DND-41 (cell line): Measurements from ENCODE around the gene SEMA5A.

Experiments used
- CTCF ChIP-seq: IDR thresholded peaks from 2 replicates; pipeline ENCODE4 v1.5.1; 2012; ENCODE audit warnings: borderline replicate concordance, low read length, moderate library complexity, mild to moderate bottlenecking; ENCODE audit not compliant: poor library complexity, severe bottlenecking; ENCODE audit errors: extremely low read depth
- EZH2 ChIP-seq: IDR thresholded peaks from 3 replicates; pipeline ENCODE4 v1.6.1; 2012; ENCODE audit warnings: borderline replicate concordance, low read depth, mild to moderate bottlenecking, moderate library complexity, low read length, inconsistent platforms; ENCODE audit not compliant: severe bottlenecking

- TF ChIP-seq CTCF (no peak), EZH2 (no peak)
Observed at GRCh38 chr5:9589049-9589835, 43.4 kb upstream of the SEMA5A start.
